ENCODE results near the gene OS9. TPM values are rescaled to one million over a fixed set of nuclear protein-coding genes. Genes with fewer than 3 reads are reported as not detected.

The OS9 gene
- total and polyA plus RNA-seq, 9 of the 15 experiments (the other 6 are each of a cell fraction or from before 2014, with no cell fraction given): 4.6 to 105 (median 89.5) TPM

GRCh38 chr12:57767305-57767698 is 73.4 kb downstream of the OS9 start (continued):
- no peak for TF ChIP-seq SP2 (IDR thresholded peaks at IDR 0.05; ENCODE audit: extremely low read depth, low read depth, low read length, poor library complexity, severe bottlenecking)
- TF ChIP-seq USF1 (CRISPR knock-in tag; IDR thresholded peaks at IDR 0.05): no peak

GRCh38 chr12:57767876-57768275 is 73.9 kb downstream of the OS9 start:
- WGBS (ENCODE audit: insufficient coverage, low coverage, missing lambda C conversion rate): 91% methylated on average over 3 of the region's 3 CpGs
- intact Hi-C loops (cut with micrococcal nuclease): no loop called here
- no peak overlapping the region for H3K4me2 ChIP-seq (ENCODE audit: insufficient read depth, low read length)
- TF ChIP-seq HINFP (tag; conservative IDR thresholded peaks at IDR 0.05; ENCODE audit: low read depth) (no peak), BRD9 (IDR thresholded peaks at IDR 0.05; ENCODE audit: low read depth, partially characterized antibody) (no peak), ZBTB49 (CRISPR knock-in tag; IDR thresholded peaks at IDR 0.05; ENCODE audit: borderline replicate concordance) (no peak), VEZF1 (CRISPR knock-in tag; IDR thresholded peaks at IDR 0.05) (no peak), PTTG1 (tag; IDR thresholded peaks at IDR 0.05; ENCODE audit: low read depth) (no peak), XRCC4 (IDR thresholded peaks at IDR 0.05; ENCODE audit: extremely low read depth, insufficient read depth, insufficient read length) (no peak), HCFC1 (IDR thresholded peaks at IDR 0.05; ENCODE audit: low read depth, low read length) (no peak), CREB1 (IDR thresholded peaks at IDR 0.05) (no peak), CREB1 (CRISPR knock-in tag; IDR thresholded peaks at IDR 0.05) (no peak), PHTF2 (CRISPR knock-in tag; IDR thresholded peaks at IDR 0.05) (no peak), ZFX (CRISPR knock-in tag; IDR thresholded peaks at IDR 0.05) (no peak), NFIC (IDR thresholded peaks at IDR 0.05) (no peak), PTBP1 (IDR thresholded peaks at IDR 0.05; ENCODE audit: low read depth, low read length) (no peak)

More at GRCh38 chr12:57767876-57768275, 73.9 kb downstream of the OS9 start:
- Histone ChIP-seq H3K27me3 (ENCODE audit: control insufficient read depth in 2 of 2, insufficient read depth in 2 of 2, low read length in 2 of 2) (no peaks in the 10 kb centered on the region), H3K4me3 (no peak overlapping the region), H3K9me1 (ENCODE audit: control insufficient read depth, insufficient read depth, low read length) (no peaks in the 10 kb centered on the region), H3K9me3 (replicated peaks; ENCODE audit: control insufficient read depth, insufficient read depth, low read depth, low read length) (no peaks in the 10 kb centered on the region), H3K36me3 (ENCODE audit: control insufficient read depth, insufficient read depth, low read length) (peaks cover 33% of the 10 kb centered on the region), H4K20me1 (replicated peaks; ENCODE audit: control insufficient read depth, insufficient read depth, low read length) (no peaks in the 10 kb centered on the region), H2AFZ (ENCODE audit: low read depth, low read length) (no peak overlapping the region), H3K79me2 (ENCODE audit: control insufficient read depth, insufficient read depth, low read length) (peaks cover 18% of the 10 kb centered on the region), H3K27ac (ENCODE audit: extremely low read depth, low read depth, low read length) (no peak overlapping the region), H3K9ac (ENCODE audit: insufficient read depth in 1 of 2, low read depth in 2 of 2, low read length in 2 of 2) (no peak overlapping the region), H3K4me1 (replicated peaks in 1 of 2; ENCODE audit: control insufficient read depth in 2 of 2, insufficient read depth in 2 of 2, low read length in 2 of 2) (peaks cover 18 to 44% of the 10 kb centered on the region in 2 experiments)
- no TSS peak for BruUV-seq (replicated peaks)
- ChIA-PET POLR2A (interaction anchor here (0.6 to 3.8 kb wide), 6 partner anchors 9 to 106 kb away, joined by 3 to 26 read pairs (median 4); partner anchors contain the start of gene CDK4), CTCF (ENCODE audit: low intra/inter-chr PET ratio) (no interaction called here)
- in situ Hi-C loops (cut with MboI): no loop called here
- no peak for DNase-seq (ENCODE audit: extremely low read depth in 1 of 4, low spot score in 3 of 4)
- no peak for FAIRE-seq
- ATAC-seq: no peak
